PC-9 (cell line): ENCODE measurements around the gene DKK3. TPM values are rescaled to one million over a fixed set of nuclear protein-coding genes. Genes with fewer than 3 reads are reported as not detected.

Experiments
- BruUV-seq: library from RNA; stranded (reverse); fragments of 400-500 nt; replicated peaks from 2 replicates; lab custom pipeline; 2021; lab: Mats Ljungman, UMichigan
- CTCF ChIA-PET: fragments of 300-600 bp; sonication (Branson Sonifier 250); formaldehyde crosslinking; loops from one replicate; lab custom pipeline; 2022; ENCODE audit warnings: antibody characterized with exemption; lab: Charles Lee
- POLR2A ChIA-PET: fragments of 300-600 bp; sonication (Branson Sonifier 250); formaldehyde crosslinking; loops from one replicate; lab custom pipeline; 2022; ENCODE audit warnings: antibody characterized with exemption; ENCODE audit not compliant: unreplicated experiment; lab: Charles Lee
- DNase-seq, 2 experiments: peaks; one replicate each; pipeline versions ENCODE4 v3.0.0 to v3.0.0-alpha.2; 2015 to 2022; ENCODE audit warnings: mixed read lengths in 1 of 2
- H2AFZ ChIP-seq: fragments of 200-600 bp; sonication (generic); 2 replicates; pipeline ENCODE4 v1.8.1; 2017; ENCODE audit warnings: antibody characterized with exemption
- H3F3A ChIP-seq: fragments of 200-600 bp; sonication (generic); 2 replicates; pipeline ENCODE4 v1.8.1; 2017; ENCODE audit warnings: antibody characterized with exemption, mild to moderate bottlenecking, low read depth; ENCODE audit not compliant: insufficient read depth
- H3K27ac ChIP-seq: fragments of 200-600 bp; sonication (generic); 2 replicates; pipeline ENCODE4 v1.6.1; 2016; ENCODE audit warnings: mixed run types
- H3K27me3 ChIP-seq: fragments of 200-600 bp; sonication (generic); 2 replicates; pipeline ENCODE4 v1.6.1; 2016; ENCODE audit warnings: low read depth, mixed run types; ENCODE audit not compliant: insufficient read depth
- H3K36me3 ChIP-seq: fragments of 200-600 bp; sonication (generic); 2 replicates; pipeline ENCODE4 v1.6.1; 2016; ENCODE audit warnings: low read depth, mixed run types
- H3K4me1 ChIP-seq: fragments of 200-600 bp; sonication (generic); replicated peaks from 2 replicates; pipeline ENCODE4 v1.6.1; 2016; ENCODE audit warnings: mixed run types; ENCODE audit not compliant: insufficient read depth
- H3K4me2 ChIP-seq: fragments of 200-600 bp; sonication (generic); 2 replicates; pipeline ENCODE4 v1.6.1; 2017; ENCODE audit warnings: mixed run types
- H3K4me3 ChIP-seq: fragments of 200-600 bp; sonication (generic); 2 replicates; pipeline ENCODE4 v1.6.1; 2016; ENCODE audit warnings: mixed run types
- H3K79me2 ChIP-seq: fragments of 200-600 bp; sonication (generic); 2 replicates; pipeline ENCODE4 v1.6.1; 2017; ENCODE audit warnings: low read depth, mixed run types
- H3K9me2 ChIP-seq: fragments of 200-600 bp; sonication (generic); 2 replicates; pipeline ENCODE4 v1.8.1; 2017; ENCODE audit warnings: mild to moderate bottlenecking; ENCODE audit not compliant: insufficient read depth
- H3K9me3 ChIP-seq: fragments of 200-600 bp; sonication (generic); 2 replicates; pipeline ENCODE4 v1.8.1; 2016; ENCODE audit warnings: low read depth; ENCODE audit not compliant: insufficient read depth
- H4K20me1 ChIP-seq: fragments of 200-600 bp; sonication (generic); 2 replicates; pipeline ENCODE4 v1.8.1; 2017; ENCODE audit not compliant: insufficient read depth
- EZH2 ChIP-seq: fragments of 200-600 bp; sonication (generic); IDR thresholded peaks from 2 replicates; pipeline ENCODE4 v1.8.0; 2017; ENCODE audit warnings: antibody characterized with exemption, low read depth
- intact Hi-C: fragments of 100-400 bp; cut with micrococcal nuclease; formaldehyde crosslinking; loops from one replicate; pipeline ENCODE4 v1.10.0; 2022; ENCODE audit not compliant: unreplicated experiment
- total RNA-seq: library from RNA; stranded (reverse); gene quantifications from 2 replicates; pipeline ENCODE4 v1.2.3, GENCODE V29; 2021
- TF ChIP-seq, protein P1 (sequence below): fragments of 200-600 bp; sonication (generic); conservative IDR thresholded peaks from 2 replicates; pipeline ENCODE4 v1.6.1; 2017; ENCODE audit warnings: mixed run types, antibody characterized with exemption, mild to moderate bottlenecking, moderate library complexity

Gene DKK3
- total RNA-seq, 1 experiment from 2014 or later, result 11.5 TPM

- DNase-seq, result no peak
- Histone ChIP-seq H3K36me3 (no peaks in the 10 kb centered on the region), H2AFZ (no peak overlapping the region), H3K9me3 (no peaks in the 10 kb centered on the region), H3K4me1 (peaks cover 15% of the 10 kb centered on the region), H3K4me2 (no peak overlapping the region), H4K20me1 (no peaks in the 10 kb centered on the region), H3F3A (no peaks in the 10 kb centered on the region), H3K9me2 (no peaks in the 10 kb centered on the region), H3K79me2 (no peaks in the 10 kb centered on the region), H3K27me3 (no peaks in the 10 kb centered on the region), H3K4me3 (no peak overlapping the region), H3K27ac (no peak overlapping the region)
- ChIA-PET POLR2A (no interaction called here), CTCF (no interaction called here)
- intact Hi-C loops, result no loop called here
- no TSS peak for BruUV-seq
- TF ChIP-seq, protein P1, sequence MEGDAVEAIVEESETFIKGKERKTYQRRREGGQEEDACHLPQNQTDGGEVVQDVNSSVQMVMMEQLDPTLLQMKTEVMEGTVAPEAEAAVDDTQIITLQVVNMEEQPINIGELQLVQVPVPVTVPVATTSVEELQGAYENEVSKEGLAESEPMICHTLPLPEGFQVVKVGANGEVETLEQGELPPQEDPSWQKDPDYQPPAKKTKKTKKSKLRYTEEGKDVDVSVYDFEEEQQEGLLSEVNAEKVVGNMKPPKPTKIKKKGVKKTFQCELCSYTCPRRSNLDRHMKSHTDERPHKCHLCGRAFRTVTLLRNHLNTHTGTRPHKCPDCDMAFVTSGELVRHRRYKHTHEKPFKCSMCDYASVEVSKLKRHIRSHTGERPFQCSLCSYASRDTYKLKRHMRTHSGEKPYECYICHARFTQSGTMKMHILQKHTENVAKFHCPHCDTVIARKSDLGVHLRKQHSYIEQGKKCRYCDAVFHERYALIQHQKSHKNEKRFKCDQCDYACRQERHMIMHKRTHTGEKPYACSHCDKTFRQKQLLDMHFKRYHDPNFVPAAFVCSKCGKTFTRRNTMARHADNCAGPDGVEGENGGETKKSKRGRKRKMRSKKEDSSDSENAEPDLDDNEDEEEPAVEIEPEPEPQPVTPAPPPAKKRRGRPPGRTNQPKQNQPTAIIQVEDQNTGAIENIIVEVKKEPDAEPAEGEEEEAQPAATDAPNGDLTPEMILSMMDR, result no peak
- no peak for TF ChIP-seq EZH2
These were observed 34.6 kb downstream of the DKK3 start for GRCh38 chr11:11973866-11974265.

DNA sequence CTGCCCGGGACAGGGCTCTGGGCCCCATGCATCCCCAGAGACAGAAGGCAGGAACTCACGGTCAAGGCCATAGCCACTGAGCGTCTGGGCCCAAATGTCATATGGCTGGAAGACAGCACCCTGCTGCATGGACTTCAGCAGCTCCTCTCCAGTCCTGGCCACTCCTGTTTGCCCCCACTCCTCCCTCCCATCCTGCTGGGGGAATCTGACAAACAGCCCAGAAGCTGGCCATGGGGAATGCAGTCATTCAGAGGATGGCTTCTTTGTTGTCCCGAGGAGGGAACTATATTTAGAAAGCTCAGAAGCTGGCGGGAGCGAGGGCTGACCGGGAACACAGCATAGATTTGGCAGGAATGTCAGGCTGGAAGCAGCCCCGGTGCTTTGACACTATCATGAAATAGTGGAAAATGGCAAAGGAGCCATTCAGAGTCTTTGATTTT lies 35.0 kb downstream of the DKK3 start:
- Histone ChIP-seq H3K79me2 (no peaks in the 10 kb centered on the region), H4K20me1 (no peaks in the 10 kb centered on the region), H2AFZ (no peak overlapping the region), H3K27ac (no peak overlapping the region), H3K36me3 (no peaks in the 10 kb centered on the region), H3K9me3 (no peaks in the 10 kb centered on the region), H3K4me3 (no peak overlapping the region), H3K4me1 (peaks cover 15% of the 10 kb centered on the region), H3K27me3 (no peaks in the 10 kb centered on the region), H3K4me2 (no peak overlapping the region), H3K9me2 (no peaks in the 10 kb centered on the region), H3F3A (no peaks in the 10 kb centered on the region)
- BruUV-seq, result no TSS peak
- ChIA-PET POLR2A (no interaction called here), CTCF (no interaction called here)
- no peak for DNase-seq
- intact Hi-C loops, result no loop called here
- TF ChIP-seq EZH2, result no peak
- TF ChIP-seq, protein P1, result no peak

- no peaks in the 10 kb centered on the region for H3F3A ChIP-seq
- CTCF ChIA-PET, result no interaction called here
- no peaks in the 10 kb centered on the region for H3K27me3 ChIP-seq
- no peaks in the 10 kb centered on the region for H3K79me2 ChIP-seq
- no peak overlapping the region for H3K4me3 ChIP-seq
- peaks cover 15% of the 10 kb centered on the region for H3K4me1 ChIP-seq
- no peaks in the 10 kb centered on the region for H3K9me3 ChIP-seq
- no peak overlapping the region for H3K27ac ChIP-seq
- no peak for DNase-seq
- H2AFZ ChIP-seq, result no peak overlapping the region
- H4K20me1 ChIP-seq, result no peaks in the 10 kb centered on the region
- no TSS peak for BruUV-seq
- no peak overlapping the region for H3K4me2 ChIP-seq
- H3K9me2 ChIP-seq, result no peaks in the 10 kb centered on the region
- no peaks in the 10 kb centered on the region for H3K36me3 ChIP-seq
- POLR2A ChIA-PET, result no interaction called here
- intact Hi-C loops, result no loop called here
- no peak for TF ChIP-seq EZH2
- TF ChIP-seq, protein P1, result no peak
These were observed 35.6 kb downstream of the DKK3 start for GRCh38 chr11:11972730-11973341.
